GM12891 (cell line): ENCODE data around the gene JADE1.

Experiments used
- PAX5 ChIP-seq: IDR thresholded peaks from 2 replicates; pipeline ENCODE4 v1.6.1; 2011; ENCODE audit warnings: low read length, moderate library complexity, mild to moderate bottlenecking; ENCODE audit not compliant: insufficient read depth, severe bottlenecking
- POLR2A ChIP-seq: IDR thresholded peaks from 2 replicates; pipeline ENCODE4 v1.6.1; 2011; ENCODE audit warnings: low read depth, low read length, control low read depth
- POLR2AphosphoS5 ChIP-seq: IDR thresholded peaks from 2 replicates; pipeline ENCODE4 v1.6.1; 2011; ENCODE audit warnings: low read depth, low read length, control low read depth
- POU2F2 ChIP-seq: IDR thresholded peaks from 2 replicates; pipeline ENCODE4 v1.6.1; 2011; ENCODE audit warnings: low read depth, mild to moderate bottlenecking, control low read depth, low read length, moderate library complexity
- SPI1 ChIP-seq: IDR thresholded peaks from 2 replicates; pipeline ENCODE4 v1.6.1; 2011; ENCODE audit warnings: low read depth, low read length, control low read depth
- TAF1 ChIP-seq: IDR thresholded peaks from 2 replicates; pipeline ENCODE4 v1.6.1; 2011; ENCODE audit warnings: low read depth, low read length, control low read depth

- TF ChIP-seq POLR2A, result no peak
- no peak for TF ChIP-seq POLR2AphosphoS5
- no peak for TF ChIP-seq TAF1
- TF ChIP-seq POU2F2, result no peak
- TF ChIP-seq PAX5, result no peak
- TF ChIP-seq SPI1, result no peak
Observed at GRCh38 chr4:128855621-128856020, 46.1 kb downstream of the JADE1 start.
